Common myeloid progenitor, CD34-positive (primary cell): ENCODE results near the gene GRHL3.

Experiments
- CTCF ChIA-PET: fragments of 350-600 bp; sonication (Branson Sonifier 250); formaldehyde crosslinking; loops from one replicate; lab custom pipeline; 2021; ENCODE audit warnings: antibody characterized with exemption; lab: Charles Lee
- POLR2A ChIA-PET: fragments of 350-600 bp; sonication (Branson Sonifier 250); formaldehyde crosslinking; loops from one replicate; lab custom pipeline; 2021; ENCODE audit warnings: antibody characterized with exemption; lab: Charles Lee
- DNase-seq, 3 donors: peaks; one replicate each; pipeline versions ENCODE4 v3.0.0 to v3.0.0-alpha.2; 2013
- H3K27ac ChIP-seq, 2 experiments: 1 replicate in 1 of 2; 2 replicates in 1 of 2; pipeline ENCODE4 v1.7.0; 2013; ENCODE audit warnings: inconsistent platforms in 2 of 2, low read length in 2 of 2, mild to moderate bottlenecking in 2 of 2, low read depth in 1 of 2, moderate library complexity in 1 of 2; ENCODE audit not compliant: severe bottlenecking in 2 of 2, insufficient read depth in 1 of 2, poor library complexity in 1 of 2
- H3K27me3 ChIP-seq, 5 experiments: replicated peaks in 2 of 5; 1 replicate in 3 of 5; 2 replicates in 2 of 5; pipeline versions ENCODE4 v1.6.1 to v1.7.0; 2013; ENCODE audit warnings: low read length in 4 of 5, mild to moderate bottlenecking in 2 of 5, moderate library complexity in 2 of 5, inconsistent platforms in 1 of 5; ENCODE audit not compliant: insufficient read depth in 5 of 5, control insufficient read depth in 4 of 5
- H3K36me3 ChIP-seq, 4 experiments: 1 replicate in 2 of 4; 2 replicates in 2 of 4; pipeline versions ENCODE4 v1.6.1 to v1.7.0; 2013; ENCODE audit warnings: low read length in 3 of 4, control low read depth in 1 of 4, mild to moderate bottlenecking in 1 of 4; ENCODE audit not compliant: control insufficient read depth in 4 of 4, insufficient read depth in 4 of 4
- H3K4me1 ChIP-seq, 4 experiments: 1 replicate in 3 of 4; 2 replicates in 1 of 4; pipeline versions ENCODE4 v1.6.1 to v1.7.1; 2013; ENCODE audit warnings: low read length in 3 of 4, mild to moderate bottlenecking in 3 of 4, control low read depth in 1 of 4, inconsistent platforms in 1 of 4, moderate library complexity in 1 of 4; ENCODE audit not compliant: control insufficient read depth in 4 of 4, insufficient read depth in 4 of 4; ENCODE audit errors: control extremely low read depth in 1 of 4
- H3K4me3 ChIP-seq, 7 experiments: 1 replicate in 4 of 7; 2 replicates in 3 of 7; pipeline versions ENCODE4 v1.5.1 to v1.7.0; 2013; ENCODE audit warnings: mild to moderate bottlenecking in 7 of 7, low read length in 6 of 7, moderate library complexity in 6 of 7, inconsistent platforms in 2 of 7, low read depth in 2 of 7, control low read depth in 1 of 7; ENCODE audit not compliant: insufficient read depth in 4 of 7, control insufficient read depth in 1 of 7; ENCODE audit errors: extremely low read depth in 1 of 7
- H3K9me3 ChIP-seq, 5 experiments: 1 replicate in 4 of 5; 2 replicates in 1 of 5; pipeline versions ENCODE4 v1.6.1 to v1.7.1; 2013; ENCODE audit warnings: low read length in 4 of 5, mild to moderate bottlenecking in 2 of 5, inconsistent platforms in 1 of 5, low read depth in 1 of 5, moderate library complexity in 1 of 5; ENCODE audit not compliant: control insufficient read depth in 4 of 5, insufficient read depth in 2 of 5; ENCODE audit errors: control extremely low read depth in 1 of 5
- WGBS: methylation state at CpG from one replicate; pipeline ENCODE4 v1.1.5; 2013; ENCODE audit not compliant: insufficient coverage; 5-methylcytosine and 5-hydroxymethylcytosine counted together

The GRHL3 gene

GRCh38 chr1:24339996-24340395 lies 20.8 kb downstream of the GRHL3 start:
- Histone ChIP-seq H3K27me3 (peaks cover 0 to 2% (median 0%) of the 10 kb centered on the region in 5 experiments), H3K4me3 (no peak overlapping the region), H3K9me3 (no peaks in the 10 kb centered on the region), H3K36me3 (no peaks in the 10 kb centered on the region), H3K27ac (no peak overlapping the region), H3K4me1 (peaks cover 0 to 5% (median 0%) of the 10 kb centered on the region in 4 experiments)
- ChIA-PET POLR2A (interaction anchor here (0.8 kb wide), 1 partner anchor 30 kb away, joined by 3 read pairs; no protein-coding TSS in a partner anchor), CTCF (no interaction called here)
- no peak for DNase-seq
- WGBS: 100% methylated on average over 6 of the region's 8 CpGs

GRCh38 chr1:24340770-24341169 lies 21.6 kb downstream of the GRHL3 start:
- Histone ChIP-seq H3K27me3 (peaks cover 0 to 2% (median 0%) of the 10 kb centered on the region in 5 experiments), H3K27ac (no peak overlapping the region), H3K4me1 (peaks cover 0 to 5% (median 0%) of the 10 kb centered on the region in 4 experiments), H3K36me3 (no peaks in the 10 kb centered on the region), H3K4me3 (no peak overlapping the region), H3K9me3 (no peaks in the 10 kb centered on the region)
- ChIA-PET POLR2A (no interaction called here), CTCF (no interaction called here)
- WGBS: 77% methylated on average over 5 of the region's 8 CpGs
- DNase-seq: no peak

GRCh38 chr1:24341260-24341659 lies 22.1 kb downstream of the GRHL3 start:
- no peaks in the 10 kb centered on the region for H3K36me3 ChIP-seq
- no peak for DNase-seq
- ChIA-PET CTCF (no interaction called here), POLR2A (no interaction called here)
- H3K27ac ChIP-seq: no peak overlapping the region
- 95% methylated on average over 4 of the region's 8 CpGs for WGBS
- peaks cover 0 to 2% (median 0%) of the 10 kb centered on the region in 5 experiments for H3K27me3 ChIP-seq
- H3K4me1 ChIP-seq: peaks cover 0 to 5% (median 0%) of the 10 kb centered on the region in 4 experiments
- no peaks in the 10 kb centered on the region for H3K9me3 ChIP-seq
- H3K4me3 ChIP-seq: no peak overlapping the region

- no peaks in the 10 kb centered on the region for H3K9me3 ChIP-seq
- peaks cover 0 to 6% (median 0%) of the 10 kb centered on the region in 5 experiments for H3K27me3 ChIP-seq
- ChIA-PET POLR2A (no interaction called here), CTCF (no interaction called here)
- WGBS: 92% methylated on average over 9 of the region's 13 CpGs
- no peaks in the 10 kb centered on the region for H3K4me1 ChIP-seq
- H3K27ac ChIP-seq: no peak overlapping the region
- H3K4me3 ChIP-seq: no peak overlapping the region
- no peak for DNase-seq
- H3K36me3 ChIP-seq: no peaks in the 10 kb centered on the region
Observed at GRCh38 chr1:24343412-24344089, 24.4 kb downstream of the GRHL3 start.

GRCh38 chr1:24344090-24344742 lies 25.1 kb downstream of the GRHL3 start:
- no peaks in the 10 kb centered on the region for H3K4me1 ChIP-seq
- no peaks in the 10 kb centered on the region for H3K36me3 ChIP-seq
- POLR2A ChIA-PET: no interaction called here

GRCh38 chr1:24345334-24345733 lies 26.2 kb downstream of the GRHL3 start:
- WGBS: 20% methylated on average over 1 of the region's 5 CpGs
- no peaks in the 10 kb centered on the region for H3K4me1 ChIP-seq
- POLR2A ChIA-PET: no interaction called here
- H3K9me3 ChIP-seq: no peaks in the 10 kb centered on the region
- no peaks in the 10 kb centered on the region for H3K36me3 ChIP-seq
- peaks cover 0 to 6% (median 0%) of the 10 kb centered on the region in 5 experiments for H3K27me3 ChIP-seq
- no peak overlapping the region for H3K4me3 ChIP-seq
- peak in 1 of 3 donors; percentile 19 for DNase-seq
- CTCF ChIA-PET: no interaction called here
- H3K27ac ChIP-seq: no peak overlapping the region

More at GRCh38 chr1:24344090-24344742, 25.1 kb downstream of the GRHL3 start:
- Histone ChIP-seq H3K27ac (no peak overlapping the region), H3K4me3 (no peak overlapping the region), H3K9me3 (no peaks in the 10 kb centered on the region), H3K27me3 (peaks cover 0 to 6% (median 0%) of the 10 kb centered on the region in 5 experiments)
- 96% methylated on average over 6 of the region's 8 CpGs for WGBS
- DNase-seq: no peak
- CTCF ChIA-PET: no interaction called here
